HFFc6 (cell line): ENCODE measurements around the gene ENGASE. TPM values are rescaled to one million over a fixed set of nuclear protein-coding genes. Genes with fewer than 3 reads are reported as not detected.

Experiments
- DNase-seq: peaks from one replicate; pipeline ENCODE4 v3.0.0-alpha.2; 2018
- H3K27ac Mint-ChIP-seq: 2 replicates; pipeline ENCODE4 v1.8.0; 2020; ENCODE audit warnings: mild to moderate bottlenecking, mixed read lengths
- H3K27me3 Mint-ChIP-seq: 2 replicates; pipeline ENCODE4 v1.8.0; 2021; ENCODE audit warnings: mild to moderate bottlenecking, moderate library complexity, mixed read lengths; ENCODE audit not compliant: insufficient read depth
- H3K36me3 Mint-ChIP-seq: 2 replicates; pipeline ENCODE4 v1.8.0; 2021; ENCODE audit warnings: low read depth, mixed read lengths
- H3K4me1 Mint-ChIP-seq: 2 replicates; pipeline ENCODE4 v1.8.0; 2020; ENCODE audit warnings: low read depth, mixed read lengths
- H3K4me3 Mint-ChIP-seq: 2 replicates; pipeline ENCODE4 v1.8.0; 2020; ENCODE audit warnings: mild to moderate bottlenecking, moderate library complexity, mixed read lengths
- H3K9me3 Mint-ChIP-seq: 2 replicates; pipeline ENCODE4 v1.8.0; 2020; ENCODE audit warnings: mild to moderate bottlenecking, mixed read lengths
- total RNA-seq, 6 experiments: library from RNA; stranded (reverse); fragmentation: NEBNext Ultra II Directional; extraction: Animal tissue kit (Norgen Biotek cat#: 25700); gene quantifications; 2 replicates in 1 of 6; 3 replicates in 5 of 6; pipeline ENCODE4 v1.2.3, GENCODE V29; 2021
- TF ChIP-seq, protein P1 (sequence below): fragments of 200-600 bp; sonication (generic); IDR thresholded peaks from 2 replicates; pipeline ENCODE4 v1.5.0; 2021; ENCODE audit warnings: antibody characterized with exemption, mild to moderate bottlenecking

The ENGASE gene
- total RNA-seq, 6 experiments from 2014 or later = 11.1 to 13.8 (median 11.8) TPM

DNA sequence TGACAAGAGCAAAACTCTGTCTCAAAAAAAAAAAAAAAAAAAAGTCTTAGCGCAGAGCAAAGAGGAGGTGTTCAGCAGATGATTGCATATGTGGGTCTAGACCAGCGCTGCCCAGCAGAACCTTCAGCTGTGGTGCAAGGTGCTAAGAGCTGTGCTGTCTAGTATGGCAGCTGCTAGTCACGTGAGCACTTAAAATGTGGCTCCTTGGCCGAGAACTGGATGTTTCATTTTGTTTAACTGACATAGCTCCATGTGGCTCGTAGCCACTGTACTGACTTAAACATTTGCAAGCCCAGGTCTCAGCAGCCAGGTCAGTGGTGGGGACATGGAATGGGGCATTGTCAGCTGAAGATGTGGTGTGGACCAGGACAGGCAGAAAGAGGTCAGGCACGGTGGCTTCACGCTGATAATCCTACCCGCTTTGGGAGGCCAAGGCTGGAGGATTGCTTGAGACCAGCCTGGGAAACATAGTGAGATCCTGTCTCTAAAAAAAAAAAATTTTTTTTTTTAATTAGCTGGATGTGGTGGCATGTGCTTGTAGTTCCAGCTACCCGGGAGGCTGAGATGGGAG lies 41.5 kb upstream of the ENGASE start:
- TF ChIP-seq, protein P1, sequence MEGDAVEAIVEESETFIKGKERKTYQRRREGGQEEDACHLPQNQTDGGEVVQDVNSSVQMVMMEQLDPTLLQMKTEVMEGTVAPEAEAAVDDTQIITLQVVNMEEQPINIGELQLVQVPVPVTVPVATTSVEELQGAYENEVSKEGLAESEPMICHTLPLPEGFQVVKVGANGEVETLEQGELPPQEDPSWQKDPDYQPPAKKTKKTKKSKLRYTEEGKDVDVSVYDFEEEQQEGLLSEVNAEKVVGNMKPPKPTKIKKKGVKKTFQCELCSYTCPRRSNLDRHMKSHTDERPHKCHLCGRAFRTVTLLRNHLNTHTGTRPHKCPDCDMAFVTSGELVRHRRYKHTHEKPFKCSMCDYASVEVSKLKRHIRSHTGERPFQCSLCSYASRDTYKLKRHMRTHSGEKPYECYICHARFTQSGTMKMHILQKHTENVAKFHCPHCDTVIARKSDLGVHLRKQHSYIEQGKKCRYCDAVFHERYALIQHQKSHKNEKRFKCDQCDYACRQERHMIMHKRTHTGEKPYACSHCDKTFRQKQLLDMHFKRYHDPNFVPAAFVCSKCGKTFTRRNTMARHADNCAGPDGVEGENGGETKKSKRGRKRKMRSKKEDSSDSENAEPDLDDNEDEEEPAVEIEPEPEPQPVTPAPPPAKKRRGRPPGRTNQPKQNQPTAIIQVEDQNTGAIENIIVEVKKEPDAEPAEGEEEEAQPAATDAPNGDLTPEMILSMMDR = no peak
- Mint-ChIP-seq H3K27ac (no peak overlapping the region), H3K27me3 (peaks cover 3% of the 10 kb centered on the region), H3K4me3 (no peak overlapping the region), H3K4me1 (peaks cover 38% of the 10 kb centered on the region), H3K36me3 (peaks cover under 1% of the 10 kb centered on the region; the same call in 1 of the 2 replicates), H3K9me3 (no peaks in the 10 kb centered on the region)
- no peak for DNase-seq

DNA sequence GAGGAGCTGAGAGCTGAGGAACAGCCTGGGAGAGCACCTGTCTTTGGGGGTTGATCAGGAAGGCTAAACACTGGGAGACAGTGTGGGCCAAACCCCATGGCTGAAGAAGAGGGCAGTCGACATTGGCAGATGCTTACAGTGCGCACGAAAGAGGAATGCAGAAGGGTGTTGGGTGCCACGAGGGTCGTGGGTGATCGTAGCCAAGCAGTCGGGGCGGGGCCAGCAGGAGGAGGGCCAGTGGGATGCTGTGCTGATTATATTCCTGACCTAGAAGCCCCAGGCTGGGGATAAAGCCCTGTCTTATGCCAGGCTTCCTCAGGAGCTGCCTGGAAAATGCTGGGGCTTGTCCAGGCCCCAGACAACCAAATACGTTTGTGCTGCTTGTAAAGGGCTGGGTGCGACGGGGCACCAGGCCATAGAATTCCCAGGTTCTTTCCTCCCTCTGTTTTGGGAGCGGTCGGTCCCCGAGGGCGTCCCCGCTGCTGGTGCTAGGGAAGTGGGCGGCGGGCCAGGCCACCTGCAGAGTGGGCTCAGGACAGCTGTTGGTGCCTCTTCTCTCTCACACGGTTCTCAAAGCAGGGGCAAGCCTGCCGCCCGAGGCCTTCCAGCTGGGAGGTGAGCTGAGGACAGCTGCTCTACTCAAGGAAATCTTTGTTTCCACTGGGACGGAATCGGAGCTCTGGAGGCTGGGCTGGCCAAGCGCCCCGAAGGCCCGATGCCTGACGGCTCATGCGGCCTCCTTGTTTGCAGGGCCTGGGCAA lies 40.7 kb upstream of the ENGASE start:
- H3K36me3 Mint-ChIP-seq = peaks cover 5% of the 10 kb centered on the region; the same call in 1 of the 2 replicates
- H3K27ac Mint-ChIP-seq = no peak overlapping the region
- H3K9me3 Mint-ChIP-seq = no peaks in the 10 kb centered on the region
- H3K4me1 Mint-ChIP-seq = peaks cover 40% of the 10 kb centered on the region
- DNase-seq = no peak
- TF ChIP-seq, protein P1 = no peak
- H3K27me3 Mint-ChIP-seq = peaks cover 3% of the 10 kb centered on the region
- no peak overlapping the region for H3K4me3 Mint-ChIP-seq

DNA sequence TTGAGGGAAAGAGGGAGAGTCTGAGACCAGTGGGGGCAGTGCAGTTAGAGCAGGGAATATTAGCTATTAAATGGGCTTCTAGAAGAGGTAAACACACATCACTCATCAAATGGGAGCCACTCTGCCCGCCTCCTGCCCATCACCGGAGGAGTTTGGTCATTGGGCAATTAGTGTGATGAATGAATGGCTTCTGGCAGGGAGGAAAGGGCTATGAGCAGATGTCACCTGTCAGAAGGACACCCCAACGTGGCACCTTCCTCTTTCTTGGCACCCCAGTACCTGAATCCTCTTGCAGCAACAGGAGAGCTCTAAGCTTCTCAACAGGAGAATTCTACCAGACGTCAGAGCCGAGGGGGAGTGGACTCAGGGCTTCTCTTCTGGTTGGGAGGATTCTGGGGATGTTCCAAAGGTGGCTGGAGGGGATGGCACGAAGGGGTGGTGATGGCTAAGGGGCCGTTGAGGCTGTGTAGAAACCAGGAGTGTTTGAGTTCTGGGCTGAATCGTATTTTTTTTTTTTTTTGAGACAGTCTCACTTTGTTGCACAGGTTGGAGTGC lies 39.6 kb upstream of the ENGASE start:
- DNase-seq = no peak
- no peaks in the 10 kb centered on the region for H3K9me3 Mint-ChIP-seq
- peaks cover 5% of the 10 kb centered on the region; the same call in 1 of the 2 replicates for H3K36me3 Mint-ChIP-seq
- peak overlapping the region; percentile 51; the same call in 1 of the 2 replicates for H3K27ac Mint-ChIP-seq
- TF ChIP-seq, protein P1 = no peak
- no peak overlapping the region for H3K4me3 Mint-ChIP-seq
- peaks cover 5% of the 10 kb centered on the region for H3K27me3 Mint-ChIP-seq
- H3K4me1 Mint-ChIP-seq = peaks cover 44% of the 10 kb centered on the region

DNA sequence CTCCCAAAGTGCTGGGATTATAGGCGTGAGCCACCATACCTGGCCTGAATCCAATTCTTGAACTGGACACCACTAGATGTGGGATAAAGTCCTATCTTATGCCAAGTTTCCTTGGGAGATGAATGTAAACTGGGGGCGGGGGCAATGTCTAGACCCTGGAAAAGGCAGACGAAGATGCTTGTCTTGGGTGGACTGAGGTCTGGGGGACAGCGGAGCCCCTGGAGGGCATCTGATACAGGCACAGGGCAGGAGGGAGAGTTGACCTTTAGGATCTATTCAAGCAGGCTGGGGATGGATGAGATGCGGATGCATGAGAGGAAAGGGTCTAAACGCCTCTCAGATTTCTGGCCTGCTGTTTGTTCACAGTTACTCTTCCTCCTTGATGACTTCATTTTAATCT lies 38.9 kb upstream of the ENGASE start:
- Mint-ChIP-seq H3K9me3 (no peaks in the 10 kb centered on the region), H3K27me3 (peaks cover 7% of the 10 kb centered on the region), H3K4me3 (no peak overlapping the region; the same call in 1 of the 2 replicates), H3K27ac (peak overlapping the region; percentile 66), H3K4me1 (peaks cover 43% of the 10 kb centered on the region), H3K36me3 (peaks cover 5% of the 10 kb centered on the region; the same call in 1 of the 2 replicates)
- DNase-seq = no peak
- TF ChIP-seq, protein P1 = no peak

DNA sequence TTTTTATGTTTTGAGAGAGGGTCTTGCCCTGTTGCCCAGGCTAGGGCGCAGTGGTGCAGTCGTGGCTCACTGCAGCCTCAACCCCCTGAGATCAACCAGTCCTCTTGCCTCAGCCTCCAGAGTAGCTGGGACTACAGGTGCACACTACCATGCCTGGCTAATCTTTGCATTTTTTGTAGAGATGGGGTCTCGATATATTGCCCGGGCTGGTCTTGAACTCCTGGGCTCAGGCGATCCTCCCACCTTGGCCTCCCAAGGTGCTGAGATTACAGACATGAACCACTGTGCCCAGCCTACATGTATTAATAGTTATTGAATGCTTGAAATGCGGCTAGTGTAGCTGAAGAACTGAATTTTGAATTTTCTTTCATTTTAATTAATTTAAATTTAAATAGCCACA lies 38.4 kb upstream of the ENGASE start:
- peaks cover 5% of the 10 kb centered on the region; the same call in 1 of the 2 replicates for H3K36me3 Mint-ChIP-seq
- peaks cover 7% of the 10 kb centered on the region for H3K27me3 Mint-ChIP-seq
- peaks cover 43% of the 10 kb centered on the region for H3K4me1 Mint-ChIP-seq
- TF ChIP-seq, protein P1 = no peak
- no peak for DNase-seq
- no peaks in the 10 kb centered on the region for H3K9me3 Mint-ChIP-seq
- H3K27ac Mint-ChIP-seq = peak overlapping the region; percentile 66; the same call in 1 of the 2 replicates
- H3K4me3 Mint-ChIP-seq = no peak overlapping the region
